Activated B cell treated with CpG ODN at 0.5 μM for 24 hours (primary cell): Measurements from ENCODE around the gene OR51B2. TPM values are rescaled to one million over a fixed set of nuclear protein-coding genes. Genes with fewer than 3 reads are reported as not detected.
"Not testable (repeated sequence)": the region's sequence is repeated elsewhere in the genome, so short reads cannot be mapped to it uniquely, and the experiment has no call there.

Source experiments
- ATAC-seq: fragments of 200-7000 bp; cut with Tn5 transposase; one replicate; pipeline ENCODE4 v1.10.0; 2021; ENCODE audit warnings: low read depth, mild to moderate bottlenecking, moderate library complexity
- CTCF ChIA-PET: fragments of 350-600 bp; sonication (Branson Sonifier 250); formaldehyde crosslinking; loops from one replicate; lab custom pipeline; 2021; ENCODE audit warnings: antibody characterized with exemption; lab: Charles Lee
- POLR2A ChIA-PET: fragments of 350-600 bp; sonication (Branson Sonifier 250); formaldehyde crosslinking; loops from one replicate; lab custom pipeline; 2021; ENCODE audit warnings: antibody characterized with exemption; lab: Charles Lee
- DNase-seq: peaks from one replicate; pipeline ENCODE4 v3.0.0; 2022
- H3K27ac Mint-ChIP-seq: one replicate; pipeline ENCODE4 v1.8.0; 2020; ENCODE audit warnings: mixed read lengths
- H3K27me3 Mint-ChIP-seq: one replicate; pipeline ENCODE4 v1.8.0; 2021; ENCODE audit warnings: mixed read lengths
- H3K36me3 Mint-ChIP-seq: one replicate; pipeline ENCODE4 v1.8.0; 2021; ENCODE audit warnings: low read depth, mixed read lengths
- H3K4me1 Mint-ChIP-seq: one replicate; pipeline ENCODE4 v1.8.0; 2021; ENCODE audit warnings: mixed read lengths
- H3K4me3 Mint-ChIP-seq: one replicate; pipeline ENCODE4 v1.8.0; 2020; ENCODE audit warnings: mild to moderate bottlenecking, mixed read lengths
- H3K9me3 Mint-ChIP-seq: one replicate; pipeline ENCODE4 v1.8.0; 2020; ENCODE audit warnings: mixed read lengths
- CTCF ChIP-seq: fragments of 200-600 bp; IDR thresholded peaks from one replicate; pipeline ENCODE4 v1.8.0; 2022; ENCODE audit warnings: antibody characterized with exemption, mild to moderate bottlenecking
- intact Hi-C: fragments of 100-400 bp; cut with micrococcal nuclease; formaldehyde crosslinking; loops from one replicate; pipeline ENCODE4 v1.15.1; 2024
- total RNA-seq: library from RNA; stranded (reverse); gene quantifications from 2 replicates; pipeline ENCODE4 v1.2.3, GENCODE V29; 2022

The OR51B2 gene
- total RNA-seq, 1 donor from 2014 or later: not detected

GRCh38 chr11:5336331-5336730 lies 12.2 kb upstream of the OR51B2 start:
- ATAC-seq (no peak), DNase-seq (no peak)
- H3K27ac Mint-ChIP-seq: no peak overlapping the region
- intact Hi-C loops: no loop called here
- H3K4me1 Mint-ChIP-seq: no peaks in the 10 kb centered on the region
- H3K36me3 Mint-ChIP-seq: no peaks in the 10 kb centered on the region
- TF ChIP-seq CTCF: no peak
- ChIA-PET POLR2A (no interaction called here), CTCF (no interaction called here)
- no peaks in the 10 kb centered on the region for H3K9me3 Mint-ChIP-seq
- no peak overlapping the region for H3K4me3 Mint-ChIP-seq
- H3K27me3 Mint-ChIP-seq: no peaks in the 10 kb centered on the region

DNA sequence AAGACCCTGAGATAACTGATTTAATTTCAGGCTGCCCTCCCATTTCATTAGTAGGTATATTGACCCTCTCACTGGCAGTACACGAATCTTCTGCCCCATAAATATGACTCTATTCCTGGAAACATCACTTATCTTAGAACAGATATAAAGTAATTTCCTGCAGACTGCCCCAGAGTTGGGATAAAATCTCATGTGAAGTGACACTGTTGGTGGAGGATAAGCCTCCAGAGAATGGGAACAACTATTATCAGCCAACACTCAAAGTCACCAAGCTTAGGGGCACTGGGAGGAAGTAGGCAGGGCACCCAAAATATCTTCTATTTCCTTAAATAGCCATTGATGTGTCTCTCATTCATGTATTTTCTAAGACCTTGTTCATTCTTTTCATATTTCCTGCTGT lies 11.1 kb upstream of the OR51B2 start:
- H3K4me3 Mint-ChIP-seq: no peak overlapping the region
- H3K36me3 Mint-ChIP-seq: no peaks in the 10 kb centered on the region
- DNase-seq (no peak), ATAC-seq (no peak)
- intact Hi-C loops: no loop called here
- H3K9me3 Mint-ChIP-seq: no peaks in the 10 kb centered on the region
- H3K4me1 Mint-ChIP-seq: no peaks in the 10 kb centered on the region
- TF ChIP-seq CTCF: no peak
- ChIA-PET POLR2A (no interaction called here), CTCF (no interaction called here)
- H3K27ac Mint-ChIP-seq: no peak overlapping the region
- no peaks in the 10 kb centered on the region for H3K27me3 Mint-ChIP-seq

DNA sequence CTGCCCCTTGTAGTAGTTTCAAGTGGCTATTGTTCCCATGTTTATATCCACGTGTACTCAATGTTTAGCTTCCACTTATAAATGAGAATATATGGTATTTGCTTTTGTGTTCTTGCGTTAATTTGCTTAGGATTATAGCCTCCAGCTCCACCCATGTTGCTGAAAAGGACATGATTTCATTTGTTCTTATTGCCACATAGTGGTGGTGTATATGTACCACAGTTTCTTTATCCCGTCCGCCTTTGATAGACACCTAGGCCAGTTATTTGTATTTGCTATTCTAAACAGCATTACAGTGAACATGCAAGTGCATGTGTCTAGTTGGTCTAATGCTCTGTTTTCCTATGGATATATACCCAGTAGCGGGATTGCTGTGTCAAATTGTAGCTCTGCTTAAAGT lies 6.8 kb downstream of the OR51B2 start:
- H3K9me3 Mint-ChIP-seq: peaks cover 4% of the 10 kb centered on the region
- H3K4me3 Mint-ChIP-seq: no peak overlapping the region
- H3K4me1 Mint-ChIP-seq: no peaks in the 10 kb centered on the region
- no peak overlapping the region for H3K27ac Mint-ChIP-seq
- POLR2A ChIA-PET: no interaction called here
- ATAC-seq (no peak), DNase-seq (no peak)
- peaks cover 1% of the 10 kb centered on the region for H3K27me3 Mint-ChIP-seq
- TF ChIP-seq CTCF: no peak
- CTCF ChIA-PET: no interaction called here
- intact Hi-C loops: no loop called here
- no peaks in the 10 kb centered on the region for H3K36me3 Mint-ChIP-seq

- ATAC-seq, intact Hi-C loops, H3K9me3 Mint-ChIP-seq, H3K36me3 Mint-ChIP-seq, H3K27me3 Mint-ChIP-seq, POLR2A ChIA-PET, H3K4me1 Mint-ChIP-seq, CTCF ChIA-PET, DNase-seq, H3K4me3 Mint-ChIP-seq, H3K27ac Mint-ChIP-seq: not testable (repeated sequence)
These were observed 10.6 kb downstream of the OR51B2 start for GRCh38 chr11:5313326-5314023.

- intact Hi-C loops: no loop called here
- DNase-seq: no peak
- ChIA-PET POLR2A (no interaction called here), CTCF (no interaction called here)
- no peaks in the 10 kb centered on the region for H3K36me3 Mint-ChIP-seq
- H3K27ac Mint-ChIP-seq: no peak overlapping the region
- TF ChIP-seq CTCF: no peak
- no peak for ATAC-seq
- peaks cover 2% of the 10 kb centered on the region for H3K9me3 Mint-ChIP-seq
- no peaks in the 10 kb centered on the region for H3K27me3 Mint-ChIP-seq
- H3K4me1 Mint-ChIP-seq: no peaks in the 10 kb centered on the region
- no peak overlapping the region for H3K4me3 Mint-ChIP-seq
These were observed 13.7 kb downstream of the OR51B2 start for GRCh38 chr11:5310423-5310822.
